GM19463 (cell line): ENCODE data around the gene CYYR1.
"Not testable (repeated sequence)": the region's sequence is repeated elsewhere in the genome, so short reads cannot be mapped to it uniquely, and the experiment has no call there.

Source experiments
- ATAC-seq: cut with Tn5 transposase; IDR thresholded peaks from one replicate; pipeline ENCODE4 v1.9.1; 2021; ENCODE audit warnings: mild to moderate bottlenecking, moderate library complexity; ENCODE audit not compliant: unreplicated experiment

CYYR1 gene

DNA sequence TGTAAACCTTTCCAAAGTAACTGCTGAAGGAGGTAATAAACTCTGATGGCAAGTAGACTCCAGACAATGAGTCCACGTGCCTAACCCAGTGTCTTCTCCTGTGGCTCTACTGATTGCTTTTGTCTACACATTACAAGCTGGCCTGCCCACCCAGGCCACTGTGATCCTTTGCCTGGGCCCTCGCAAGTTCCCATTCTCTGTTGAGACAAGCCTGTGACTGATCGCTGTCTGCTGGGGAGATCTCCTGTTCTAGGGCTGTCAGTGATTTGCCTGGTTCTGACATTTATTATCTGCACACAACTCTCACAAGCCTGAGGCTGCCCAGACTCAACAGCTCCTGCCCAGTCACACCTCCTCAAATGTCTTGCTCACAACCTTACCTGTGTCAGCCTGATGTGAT is 81.4 kb downstream of the CYYR1 start:
- ATAC-seq, result no peak

DNA sequence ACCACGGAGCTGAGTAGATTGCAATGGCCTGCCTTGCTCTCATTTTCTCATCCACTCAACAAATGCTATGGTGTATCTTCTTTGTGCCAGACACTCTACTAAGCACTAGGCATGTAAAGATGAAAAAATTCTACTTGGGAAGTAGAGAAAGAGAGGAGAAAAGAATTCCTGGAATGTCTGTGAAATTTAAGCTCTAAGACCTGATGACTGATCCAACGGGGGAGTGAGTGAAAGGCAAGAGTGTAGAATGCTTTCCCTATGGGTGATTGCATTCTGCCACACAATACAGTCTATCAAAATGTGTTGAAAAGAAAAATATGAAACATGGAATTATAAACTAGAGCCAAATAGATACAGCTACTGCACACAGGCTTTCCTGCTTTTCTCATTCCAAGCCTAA is 82.3 kb downstream of the CYYR1 start:
- no peak for ATAC-seq

DNA sequence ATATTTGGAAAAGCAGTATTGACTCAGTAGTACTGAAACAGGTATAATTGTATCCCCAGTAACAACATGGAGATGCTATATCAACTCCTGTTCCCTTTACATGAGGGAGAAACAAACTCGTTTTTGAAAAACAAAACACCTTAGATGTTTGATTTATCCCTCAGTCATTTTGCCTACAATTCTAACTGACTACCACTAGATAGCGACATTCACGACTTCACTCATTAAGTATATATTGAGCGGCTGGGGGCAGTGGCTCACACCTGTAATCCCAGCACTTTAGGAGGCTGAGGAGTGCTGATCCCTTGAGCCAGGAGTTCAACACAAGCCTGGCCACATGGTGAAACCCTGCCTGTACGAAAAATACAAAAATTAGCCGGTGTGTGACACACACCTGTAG is 83.3 kb downstream of the CYYR1 start:
- no peak for ATAC-seq

DNA sequence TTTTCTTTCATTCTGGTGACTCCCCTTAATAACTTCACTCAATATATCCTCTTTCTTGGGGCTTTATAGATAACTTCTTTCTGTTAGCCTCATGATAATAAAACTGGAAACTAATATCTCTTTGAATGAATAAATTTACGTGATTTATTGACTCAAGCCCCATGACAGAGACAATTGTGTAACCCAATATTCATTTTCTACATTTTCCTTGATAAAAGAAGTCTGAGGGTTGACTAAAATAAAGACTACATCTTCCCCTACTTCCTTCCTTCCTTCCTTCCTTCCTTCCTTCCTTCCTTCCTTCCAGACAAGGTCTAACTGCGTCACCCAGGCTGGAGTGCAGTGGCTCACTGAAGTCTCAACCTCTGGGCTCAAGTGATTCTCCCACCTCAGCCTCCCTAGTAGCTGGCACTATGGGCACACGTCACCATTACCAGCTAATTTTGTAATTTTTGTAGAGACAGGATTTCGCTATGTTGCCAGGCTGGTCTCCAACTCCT is 85.1 kb downstream of the CYYR1 start:
- ATAC-seq, result no peak

DNA sequence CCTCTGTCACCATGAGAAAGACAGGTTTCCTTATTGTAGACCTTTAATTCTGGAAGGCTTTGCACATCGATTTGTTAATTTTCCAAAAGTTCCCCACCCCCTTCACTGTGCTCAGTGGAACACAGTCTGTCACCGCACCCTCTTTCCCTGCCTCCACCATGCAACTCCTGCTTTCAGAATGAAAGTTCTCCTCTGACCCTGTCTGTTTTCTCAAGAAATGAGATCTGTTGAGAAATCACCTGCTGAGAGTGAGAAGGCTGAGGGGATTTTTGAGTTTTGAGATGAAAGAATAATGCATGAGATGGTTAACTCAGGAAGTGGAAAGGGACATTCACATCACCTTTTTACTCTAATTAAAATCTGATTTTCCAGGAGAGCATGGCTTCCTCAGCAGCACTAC is 99.6 kb downstream of the CYYR1 start:
- ATAC-seq, result no peak

DNA sequence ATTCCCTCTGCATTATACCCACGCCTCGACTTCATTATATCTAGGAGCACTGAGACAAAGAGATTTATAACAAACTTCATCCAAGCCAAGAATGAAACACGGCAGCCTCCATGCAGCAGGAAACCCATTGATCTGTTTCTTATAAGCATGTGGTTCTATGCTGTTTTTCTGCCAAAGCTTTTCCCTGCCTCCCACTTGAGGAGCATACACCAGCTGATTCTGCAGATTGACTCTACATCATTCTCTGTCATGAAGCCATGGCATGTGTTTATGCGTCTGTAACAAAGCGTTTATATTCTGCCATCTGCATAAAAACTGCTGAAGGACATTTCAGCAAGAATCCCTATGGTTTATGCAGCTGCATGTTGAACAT is 102.0 kb downstream of the CYYR1 start:
- ATAC-seq, result no peak

DNA sequence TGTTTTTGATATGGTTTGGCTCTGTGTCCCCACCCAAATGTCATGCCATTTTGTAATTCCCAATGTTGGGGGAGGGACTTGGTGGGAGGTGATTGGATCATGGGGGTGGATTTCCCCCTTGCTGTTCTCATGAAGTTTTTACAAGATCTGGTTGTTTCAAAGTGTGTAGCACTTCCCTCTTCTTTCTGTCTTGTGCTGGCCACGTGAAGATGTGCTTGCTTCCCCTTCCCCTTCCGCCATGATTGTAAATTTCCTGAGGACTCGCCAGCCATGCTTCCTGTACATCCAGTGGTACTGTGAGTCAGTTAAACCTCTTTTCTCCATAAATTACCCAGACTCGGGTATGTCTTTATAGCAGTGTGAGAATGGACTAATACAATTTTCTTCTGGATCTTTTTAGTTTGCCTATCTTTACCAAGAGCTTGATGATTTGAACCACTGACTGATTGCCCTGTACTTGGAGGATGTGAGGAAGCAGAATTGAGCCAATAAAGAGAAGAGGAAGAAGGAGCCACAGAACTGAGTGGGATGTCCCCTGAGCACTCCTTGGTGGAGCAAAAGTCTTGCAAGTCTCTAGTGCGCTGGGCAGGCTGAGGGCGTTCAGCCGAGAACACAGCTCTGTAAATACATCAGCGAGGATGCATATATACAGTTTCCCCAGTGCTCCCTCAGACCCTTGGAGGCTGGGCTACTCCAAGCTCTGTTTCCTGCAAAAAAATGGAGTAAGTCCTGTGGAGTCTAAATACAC is 102.6 kb downstream of the CYYR1 start:
- ATAC-seq, result no peak

DNA sequence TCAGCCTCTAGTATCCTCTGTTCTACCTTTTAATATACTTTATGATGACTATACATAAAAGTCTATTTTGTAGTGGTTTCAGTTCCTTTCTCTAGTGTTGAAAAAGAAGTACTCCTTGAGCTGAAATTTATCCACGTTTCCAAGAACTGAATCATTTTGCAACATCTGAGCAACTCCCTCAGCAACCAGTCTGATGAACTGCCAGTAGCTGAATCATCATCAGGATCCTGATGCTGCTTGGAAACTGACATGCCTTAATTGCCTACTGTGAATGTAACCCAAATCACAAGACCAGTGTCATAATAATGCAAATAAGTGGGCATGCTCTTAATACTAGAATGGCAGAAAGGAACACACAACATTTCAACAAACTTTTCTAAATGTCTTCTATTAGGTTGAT is 103.3 kb downstream of the CYYR1 start:
- ATAC-seq, result no peak

DNA sequence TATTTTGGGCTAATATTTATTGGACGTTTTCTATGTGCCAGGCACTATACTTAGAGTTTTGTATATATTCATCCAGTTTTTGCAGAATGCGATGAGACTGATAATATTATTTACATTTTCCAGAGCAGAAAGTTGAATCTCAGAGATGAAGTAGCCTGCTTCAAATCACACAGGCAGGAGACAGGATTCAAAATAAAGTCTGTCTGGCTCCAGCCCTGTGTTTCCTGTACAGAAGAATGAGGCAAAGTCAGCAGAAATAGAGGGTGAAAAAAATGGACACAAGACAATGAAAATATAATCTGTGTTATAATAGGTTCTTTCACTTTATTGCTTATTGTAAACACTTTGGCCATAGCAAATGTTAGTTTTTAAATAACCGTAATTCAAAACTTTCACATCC is 107.2 kb downstream of the CYYR1 start:
- ATAC-seq, result no peak

DNA sequence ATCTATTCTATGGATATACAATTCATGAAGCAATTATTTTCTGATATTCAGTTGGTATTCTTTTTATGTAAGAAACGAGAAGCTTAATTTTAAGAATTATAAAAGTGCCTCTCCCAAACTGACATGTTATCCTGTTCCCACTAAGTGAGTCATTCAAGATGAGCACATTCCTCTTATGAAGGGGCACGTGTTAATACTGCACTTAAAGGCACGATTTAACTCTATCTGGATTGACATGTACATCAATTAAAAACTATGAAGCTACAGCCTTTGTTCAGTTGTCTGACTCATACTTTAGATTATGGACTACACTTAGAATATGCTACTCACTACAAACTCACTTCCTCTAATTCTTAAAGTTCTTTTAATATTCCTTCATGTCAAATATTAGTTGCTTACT is 111.6 kb downstream of the CYYR1 start:
- no peak for ATAC-seq

DNA sequence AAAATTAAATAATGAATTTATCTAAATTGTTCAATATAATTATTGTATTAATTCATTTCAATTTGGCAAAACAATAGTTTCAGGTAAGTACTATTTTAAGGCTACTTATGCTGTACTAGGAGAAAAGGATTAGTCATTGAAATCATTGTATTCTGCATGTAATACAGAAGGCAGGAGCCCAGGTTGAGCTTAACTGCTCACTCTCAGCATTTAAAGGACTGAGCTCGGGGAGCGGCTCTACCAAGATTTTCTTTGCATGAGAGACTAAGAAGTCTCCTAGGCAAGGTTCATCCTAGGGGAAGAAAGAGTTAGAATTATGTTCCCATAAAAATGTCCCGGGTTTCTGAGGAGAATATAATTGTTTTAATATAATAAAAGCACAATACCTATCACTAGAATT is 112.5 kb downstream of the CYYR1 start:
- ATAC-seq, result no peak

DNA sequence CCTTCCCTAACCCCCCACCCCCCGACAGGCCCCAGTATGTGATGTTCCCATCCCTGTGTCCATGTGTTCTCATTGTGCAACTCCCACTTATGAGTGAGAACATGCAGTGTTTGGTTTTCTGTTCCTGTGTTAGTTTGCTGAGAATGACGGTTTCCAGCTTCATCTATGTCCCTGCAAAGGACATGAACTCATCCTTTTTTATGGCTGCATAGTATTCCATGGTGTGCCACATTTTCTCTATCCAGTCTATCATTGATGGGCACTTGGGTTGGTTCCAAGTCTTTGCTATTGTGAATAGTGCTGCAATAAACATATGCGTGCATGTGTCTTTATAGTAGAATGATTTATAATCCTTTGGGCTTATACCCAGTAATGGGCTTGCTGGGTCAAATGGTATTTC is 114.2 kb downstream of the CYYR1 start:
- not testable (repeated sequence) for ATAC-seq

DNA sequence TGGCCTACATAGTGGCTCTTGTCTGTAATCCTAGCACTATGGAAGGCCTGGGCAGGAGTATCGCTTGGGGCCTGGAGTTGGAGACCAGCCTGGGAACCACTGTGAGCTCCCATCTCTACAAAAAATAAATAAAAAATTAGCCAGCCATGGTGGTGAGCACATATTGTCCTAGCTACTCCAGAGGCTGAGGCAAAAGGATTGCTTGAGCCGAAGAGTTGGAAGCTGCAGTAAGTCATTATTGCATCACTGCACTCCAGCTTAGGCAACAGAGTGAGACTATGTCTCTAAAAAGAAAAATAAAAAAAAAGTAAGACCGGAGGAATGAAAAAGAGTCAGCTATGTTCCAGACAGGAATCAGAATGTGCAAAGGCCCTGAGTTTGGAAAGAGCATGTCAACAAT is 115.3 kb downstream of the CYYR1 start:
- no peak for ATAC-seq

DNA sequence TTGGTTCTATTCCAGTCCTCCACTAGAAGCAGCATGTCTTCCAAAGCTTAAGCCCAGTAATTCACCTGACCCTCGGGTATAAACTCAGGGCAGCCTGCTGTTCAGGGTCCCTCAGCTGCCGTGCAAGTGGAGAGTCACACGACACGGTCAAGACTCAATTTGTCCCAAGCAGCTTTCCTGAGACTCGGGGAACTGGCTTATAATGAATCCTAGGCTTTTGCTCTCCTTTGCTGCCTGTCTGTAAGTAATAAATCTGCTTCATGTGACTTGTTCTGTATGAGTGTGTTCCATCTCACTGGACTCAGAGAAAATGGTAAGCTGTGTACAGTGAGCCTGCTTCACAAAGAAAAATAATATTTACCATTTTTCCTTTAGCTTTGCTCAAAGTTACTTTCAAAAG is 119.8 kb downstream of the CYYR1 start:
- ATAC-seq, result no peak

DNA sequence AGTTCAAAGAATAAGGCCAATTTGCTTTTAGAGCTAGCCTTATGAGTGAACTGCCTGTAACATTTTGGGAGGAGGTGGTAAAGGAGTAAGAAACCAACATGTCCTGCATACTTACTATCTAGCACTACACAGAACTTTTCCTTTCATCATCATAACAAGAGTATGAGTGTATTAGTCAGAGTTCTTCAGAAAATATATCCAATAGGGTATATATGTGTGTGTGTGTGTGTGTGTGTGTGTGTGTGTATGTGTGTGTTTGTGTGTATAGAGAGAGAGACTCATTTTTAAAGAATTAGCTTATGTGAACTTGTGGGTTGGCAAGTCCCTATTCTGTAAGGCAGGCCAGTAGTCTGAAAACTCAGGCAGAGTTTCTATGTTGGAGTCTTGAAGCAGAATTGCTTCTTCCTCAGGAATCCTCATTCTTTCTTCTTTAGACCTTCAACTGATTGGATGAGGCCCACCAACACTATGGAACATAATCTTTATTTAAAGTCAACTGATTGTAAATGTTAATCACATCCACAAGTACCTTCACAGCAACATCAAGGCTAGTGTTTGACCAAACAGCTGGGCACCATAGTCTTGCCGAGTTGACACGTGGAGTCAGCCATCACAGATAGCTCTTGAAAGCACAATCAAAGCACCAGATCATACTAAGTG is 121.9 kb downstream of the CYYR1 start:
- ATAC-seq, result no peak

DNA sequence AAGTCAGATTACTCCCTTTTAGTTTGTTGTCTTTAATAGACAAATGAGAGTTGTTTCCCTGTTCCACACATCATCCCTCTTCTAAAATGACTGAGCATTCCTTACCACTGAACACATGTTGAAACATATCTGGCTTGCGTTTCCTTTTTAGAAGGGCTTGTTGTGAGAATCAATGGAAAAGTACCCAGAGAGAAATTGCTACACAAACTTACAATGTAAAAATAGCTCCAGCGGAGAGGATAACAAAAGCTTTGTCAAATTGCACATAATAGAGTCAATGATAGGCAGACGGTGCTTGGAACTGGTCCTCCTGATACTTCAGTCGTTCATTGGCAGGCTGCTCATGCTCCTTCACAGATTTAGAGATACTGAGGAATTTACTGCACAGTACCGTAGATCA is 123.9 kb downstream of the CYYR1 start:
- no peak for ATAC-seq

DNA sequence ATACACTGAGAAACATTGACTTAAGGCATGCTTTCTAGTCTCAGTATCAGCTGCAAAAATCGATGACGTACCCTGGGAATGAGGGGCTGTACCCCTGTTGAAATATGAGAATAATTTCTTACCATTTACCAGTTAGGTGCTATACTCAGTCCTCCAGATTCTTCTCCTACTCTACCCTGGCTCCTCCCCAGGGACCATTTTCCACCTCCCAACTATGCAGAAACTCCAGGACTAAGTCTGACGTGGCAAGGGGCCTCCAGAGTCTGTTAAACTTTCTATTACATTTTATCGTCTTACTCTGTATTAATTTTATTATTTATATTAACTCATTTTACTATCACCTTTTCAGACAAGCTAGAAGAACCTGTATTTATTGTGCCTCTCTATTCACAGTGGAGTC is 124.3 kb downstream of the CYYR1 start:
- ATAC-seq, result no peak

DNA sequence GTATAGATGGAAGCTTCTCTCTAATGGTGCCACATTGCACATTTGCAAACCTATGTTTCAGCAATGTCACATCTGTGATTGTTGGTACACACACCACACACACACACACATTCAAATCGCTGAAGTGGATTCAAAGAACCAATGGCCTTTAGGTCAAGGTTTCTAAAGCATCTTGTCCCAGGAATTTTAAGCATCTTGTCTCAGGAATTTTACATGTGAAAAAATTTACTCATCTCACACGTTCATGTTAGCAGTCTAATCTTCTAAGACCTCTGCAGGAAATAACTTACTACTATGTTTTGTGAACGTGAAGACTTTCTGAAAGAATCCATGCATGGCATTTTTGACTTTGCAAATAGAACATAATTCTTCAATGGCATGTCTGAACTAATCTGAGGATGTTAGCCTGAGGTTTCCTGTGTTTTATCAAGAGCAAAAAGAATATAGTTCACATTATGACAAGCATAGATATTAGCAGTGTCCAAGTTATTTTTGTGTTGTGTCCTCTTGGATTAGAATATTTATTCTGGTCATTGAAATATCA is 125.1 kb downstream of the CYYR1 start:
- no peak for ATAC-seq

DNA sequence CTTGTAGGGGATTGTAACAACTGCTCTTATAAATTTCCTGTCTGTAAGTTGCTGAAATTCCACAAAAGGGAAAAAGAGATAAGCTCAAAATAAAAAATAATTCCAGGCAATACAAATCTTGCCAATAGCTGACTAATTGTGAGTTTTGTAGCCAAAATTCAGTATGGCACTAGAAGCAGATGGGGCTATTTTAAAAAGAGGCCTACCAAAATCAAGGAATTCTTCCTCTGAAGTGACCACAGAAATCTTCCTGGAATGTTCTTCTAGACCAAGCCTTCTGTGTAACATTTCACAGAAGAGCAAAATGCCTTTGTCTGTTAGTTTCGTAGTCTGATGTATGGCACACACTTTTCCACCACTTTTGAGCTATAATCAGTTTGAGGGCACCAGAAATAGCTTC is 127.6 kb downstream of the CYYR1 start:
- no peak for ATAC-seq

DNA sequence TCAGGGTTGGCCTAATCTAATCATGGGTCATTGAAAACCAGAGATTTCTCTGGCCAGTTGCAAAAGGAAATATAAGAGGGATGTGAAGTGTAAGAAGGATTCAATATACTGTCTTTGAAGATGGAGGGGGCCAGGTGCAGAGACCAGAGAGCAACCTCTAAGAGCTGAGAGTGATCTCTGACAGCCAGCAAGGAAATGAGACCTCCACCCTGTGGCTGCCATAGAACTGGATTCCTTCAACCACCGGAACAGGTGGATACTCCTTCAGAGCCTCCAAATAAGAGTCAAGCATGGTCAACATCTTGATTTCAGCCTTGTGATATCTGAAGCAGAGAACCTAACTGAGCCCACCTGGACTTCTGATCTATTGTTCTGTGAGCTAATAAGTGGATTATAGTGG is 128.4 kb downstream of the CYYR1 start:
- no peak for ATAC-seq

DNA sequence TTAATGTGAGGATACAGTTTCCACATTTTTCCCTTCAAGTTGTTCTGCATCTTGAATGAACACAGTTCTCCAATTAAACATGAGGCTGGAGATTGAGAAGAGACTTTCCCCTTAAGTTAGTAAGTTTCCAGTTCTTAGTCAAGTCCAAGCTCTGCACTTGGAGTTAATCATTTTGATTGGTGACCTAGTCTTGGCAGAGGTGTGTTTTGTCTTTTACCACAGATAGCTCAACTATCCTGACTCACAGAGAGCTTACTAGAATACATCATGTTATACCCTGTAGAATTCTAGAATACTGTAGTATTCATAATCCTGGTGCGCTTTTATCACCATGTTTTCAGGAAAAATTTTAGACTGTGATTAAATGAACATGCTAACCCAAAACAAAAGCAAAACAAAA is 129.2 kb downstream of the CYYR1 start:
- no peak for ATAC-seq

DNA sequence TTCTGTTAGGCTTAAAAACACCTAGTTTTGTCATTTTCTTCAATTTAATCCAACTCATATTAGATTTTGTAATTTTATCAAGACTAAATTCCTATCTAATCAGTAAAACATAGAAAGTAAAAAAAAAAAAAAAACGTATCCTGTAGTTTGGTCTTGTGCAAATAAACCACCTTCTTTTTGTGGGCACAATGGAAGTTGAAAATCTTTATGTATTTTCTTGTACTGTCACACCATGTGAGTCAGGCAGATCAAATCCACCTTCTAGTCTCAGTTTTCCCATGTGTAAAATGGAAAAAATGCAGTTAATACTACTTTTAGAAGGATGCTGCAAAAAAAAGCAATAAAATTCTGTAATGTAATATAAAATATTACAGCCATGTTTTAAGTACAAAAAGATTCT is 129.8 kb downstream of the CYYR1 start:
- no peak for ATAC-seq
